GM23338 (cell line): ENCODE data around the gene RRP8. TPM values are rescaled to one million over a fixed set of nuclear protein-coding genes. Genes with fewer than 3 reads are reported as not detected.

Experiments
- ATAC-seq: fragments of 200-7000 bp; cut with Tn5 transposase; 3 replicates; pipeline ENCODE4 v1.9.1; 2020
- DNase-seq: peaks from one replicate; pipeline ENCODE4 v3.0.0-alpha.2; 2015; ENCODE audit warnings: low spot score
- H2AFZ ChIP-seq: fragments of 200-600 bp; sonication (generic); 2 replicates; pipeline ENCODE4 v1.8.0; 2016; ENCODE audit warnings: antibody characterized with exemption, mild to moderate bottlenecking, moderate library complexity
- H3F3A ChIP-seq: fragments of 200-600 bp; sonication (generic); replicated peaks from 2 replicates; pipeline ENCODE4 v1.8.0; 2017; ENCODE audit warnings: antibody characterized with exemption, mixed run types, low read depth
- H3K27ac ChIP-seq: fragments of 200-600 bp; sonication (generic); 2 replicates; pipeline ENCODE4 v1.6.1; 2016; ENCODE audit warnings: low read depth
- H3K27me3 ChIP-seq: fragments of 200-600 bp; sonication (generic); 2 replicates; pipeline ENCODE4 v1.8.0; 2016; ENCODE audit warnings: mild to moderate bottlenecking, mixed run types, moderate library complexity; ENCODE audit not compliant: insufficient read depth
- H3K36me3 ChIP-seq: fragments of 200-600 bp; sonication (generic); 2 replicates; pipeline ENCODE4 v1.8.0; 2016; ENCODE audit warnings: mild to moderate bottlenecking; ENCODE audit not compliant: insufficient read depth
- H3K4me1 ChIP-seq: fragments of 200-600 bp; sonication (generic); 2 replicates; pipeline ENCODE4 v1.8.0; 2016; ENCODE audit warnings: mild to moderate bottlenecking, moderate library complexity; ENCODE audit not compliant: insufficient read depth
- H3K4me2 ChIP-seq: fragments of 200-600 bp; sonication (generic); 2 replicates; pipeline ENCODE4 v1.7.1; 2017; ENCODE audit warnings: mixed run types
- H3K4me3 ChIP-seq: fragments of 200-600 bp; sonication (generic); 2 replicates; pipeline ENCODE4 v1.6.1; 2016; ENCODE audit warnings: mixed run types
- H3K79me2 ChIP-seq: fragments of 200-600 bp; sonication (generic); replicated peaks from 2 replicates; pipeline ENCODE4 v1.8.0; 2017; ENCODE audit warnings: mild to moderate bottlenecking; ENCODE audit not compliant: insufficient read depth
- H3K9me2 ChIP-seq: fragments of 200-600 bp; sonication (generic); 2 replicates; pipeline ENCODE4 v1.8.0; 2017; ENCODE audit not compliant: insufficient read depth
- H4K20me1 ChIP-seq: fragments of 200-600 bp; sonication (generic); replicated peaks from 2 replicates; pipeline ENCODE4 v1.8.0; 2017; ENCODE audit warnings: mild to moderate bottlenecking; ENCODE audit not compliant: insufficient read depth
- H3K27ac Mint-ChIP-seq: 2 replicates; pipeline ENCODE4 v1.8.0; 2020; ENCODE audit warnings: inconsistent platforms, mild to moderate bottlenecking, moderate library complexity, mixed read lengths
- H3K27me3 Mint-ChIP-seq: 3 replicates; pipeline ENCODE4 v1.8.0; 2022; ENCODE audit warnings: low read depth, mild to moderate bottlenecking, moderate library complexity, mixed read lengths, inconsistent platforms; ENCODE audit not compliant: insufficient read depth, poor library complexity
- H3K36me3 Mint-ChIP-seq: 3 replicates; pipeline ENCODE4 v1.8.0; 2021; ENCODE audit warnings: low read depth, mild to moderate bottlenecking, inconsistent platforms, moderate library complexity, mixed read lengths
- H3K4me1 Mint-ChIP-seq: 3 replicates; pipeline ENCODE4 v1.8.0; 2020; ENCODE audit warnings: mild to moderate bottlenecking, inconsistent platforms, mixed read lengths
- H3K4me3 Mint-ChIP-seq: 3 replicates; pipeline ENCODE4 v1.8.0; 2021; ENCODE audit warnings: moderate library complexity, mild to moderate bottlenecking, inconsistent platforms, mixed read lengths
- H3K9me3 Mint-ChIP-seq: 3 replicates; pipeline ENCODE4 v1.8.0; 2020; ENCODE audit warnings: moderate library complexity, mild to moderate bottlenecking, inconsistent platforms, mixed read lengths
- CREB1 ChIP-seq: fragments of 250-450 bp; sonication (Bioruptor Pico); IDR thresholded peaks from 2 replicates; pipeline ENCODE4 v1.5.0; 2020; ENCODE audit warnings: low read depth, mild to moderate bottlenecking, moderate library complexity
- NANOG ChIP-seq: IDR thresholded peaks from 2 replicates; pipeline ENCODE4 v1.6.1; 2016; ENCODE audit warnings: antibody characterized with exemption, borderline replicate concordance
- STAT1 ChIP-seq: IDR thresholded peaks from one replicate; pipeline ENCODE4 v1.6.1; 2016; ENCODE audit warnings: antibody characterized with exemption; ENCODE audit not compliant: unreplicated experiment
- ZNF114 ChIP-seq: fragments of 250-450 bp; sonication (Bioruptor Pico); IDR thresholded peaks from 2 replicates; pipeline ENCODE4 v1.5.0; 2020; ENCODE audit warnings: mild to moderate bottlenecking, moderate library complexity
- polyA plus RNA-seq: library from polyadenylated mRNA; unstranded; fragments of >200 nt; fragmentation: Nextera tagmentation; extraction: Ambion mirVana; gene quantifications from 2 replicates; pipeline ENCODE4 v1.2.1, GENCODE V29; 2016
- total RNA-seq: library from RNA; depleted of rRNA; stranded (reverse); fragments of >200 nt; shearing (Covaris generic); gene quantifications from 2 replicates; pipeline ENCODE4 v1.2.3, GENCODE V29; 2014
- TF ChIP-seq, protein P1 (sequence below): fragments of 250-450 bp; sonication (Bioruptor Pico); IDR thresholded peaks from 2 replicates; pipeline ENCODE4 v1.5.0; 2020; ENCODE audit warnings: mild to moderate bottlenecking, moderate library complexity
- TF ChIP-seq, protein P2 (sequence below): IDR thresholded peaks from one replicate; pipeline ENCODE4 v1.6.1; 2018; ENCODE audit warnings: antibody characterized with exemption; ENCODE audit not compliant: unreplicated experiment
- TF ChIP-seq, protein P3 (sequence below), 2 experiments: fragments of 200-600 bp in 1 of 2; sonication (generic) in 1 of 2; conservative IDR thresholded peaks; 2 replicates each; pipeline versions ENCODE4 v1.5.1 to v1.6.1; 2016 to 2017; ENCODE audit warnings: antibody characterized with exemption in 2 of 2, low read depth in 2 of 2, mild to moderate bottlenecking in 2 of 2, moderate library complexity in 1 of 2

The RRP8 gene
- total and polyA plus RNA-seq, 2 experiments from 2014 or later: 7.4 to 13.7 TPM

DNA sequence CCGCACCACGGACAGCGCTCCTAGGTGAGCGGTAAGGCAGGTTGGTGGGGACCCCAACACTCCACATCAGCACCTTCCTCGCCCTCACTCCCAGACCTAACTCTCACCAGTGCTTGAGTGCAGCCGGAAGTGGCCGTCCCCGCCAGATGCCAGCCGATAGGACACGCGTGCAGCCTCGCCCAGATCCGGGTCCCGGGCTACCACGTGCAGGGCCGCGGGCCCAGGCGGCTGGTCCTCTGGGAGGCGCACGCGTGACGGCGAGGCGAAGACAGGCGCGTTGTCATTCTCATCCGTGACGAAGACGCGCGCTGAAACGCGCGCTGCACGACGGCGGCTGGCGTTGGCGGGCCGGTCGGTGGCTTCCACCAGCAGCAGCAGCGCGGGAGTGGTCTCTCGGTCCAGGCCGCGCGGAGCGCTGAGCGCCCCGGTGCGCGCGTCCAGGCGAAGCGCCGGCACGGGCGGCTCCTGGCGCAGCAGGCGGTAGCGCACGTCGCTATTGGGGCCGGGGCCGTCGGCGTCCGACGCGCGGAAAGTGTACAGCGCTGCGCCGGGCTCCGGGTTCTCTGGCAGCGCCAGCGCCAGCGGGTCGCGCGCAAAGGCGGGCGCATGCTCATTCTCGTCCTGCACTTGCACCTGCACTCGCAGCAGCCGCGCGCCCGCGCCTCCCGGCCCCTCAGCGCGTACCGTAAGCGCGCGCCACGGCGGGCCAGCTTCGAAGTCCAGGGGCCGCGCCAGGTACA, 26.6 kb upstream of the RRP8 start (continued):
- TF ChIP-seq, protein P1, sequence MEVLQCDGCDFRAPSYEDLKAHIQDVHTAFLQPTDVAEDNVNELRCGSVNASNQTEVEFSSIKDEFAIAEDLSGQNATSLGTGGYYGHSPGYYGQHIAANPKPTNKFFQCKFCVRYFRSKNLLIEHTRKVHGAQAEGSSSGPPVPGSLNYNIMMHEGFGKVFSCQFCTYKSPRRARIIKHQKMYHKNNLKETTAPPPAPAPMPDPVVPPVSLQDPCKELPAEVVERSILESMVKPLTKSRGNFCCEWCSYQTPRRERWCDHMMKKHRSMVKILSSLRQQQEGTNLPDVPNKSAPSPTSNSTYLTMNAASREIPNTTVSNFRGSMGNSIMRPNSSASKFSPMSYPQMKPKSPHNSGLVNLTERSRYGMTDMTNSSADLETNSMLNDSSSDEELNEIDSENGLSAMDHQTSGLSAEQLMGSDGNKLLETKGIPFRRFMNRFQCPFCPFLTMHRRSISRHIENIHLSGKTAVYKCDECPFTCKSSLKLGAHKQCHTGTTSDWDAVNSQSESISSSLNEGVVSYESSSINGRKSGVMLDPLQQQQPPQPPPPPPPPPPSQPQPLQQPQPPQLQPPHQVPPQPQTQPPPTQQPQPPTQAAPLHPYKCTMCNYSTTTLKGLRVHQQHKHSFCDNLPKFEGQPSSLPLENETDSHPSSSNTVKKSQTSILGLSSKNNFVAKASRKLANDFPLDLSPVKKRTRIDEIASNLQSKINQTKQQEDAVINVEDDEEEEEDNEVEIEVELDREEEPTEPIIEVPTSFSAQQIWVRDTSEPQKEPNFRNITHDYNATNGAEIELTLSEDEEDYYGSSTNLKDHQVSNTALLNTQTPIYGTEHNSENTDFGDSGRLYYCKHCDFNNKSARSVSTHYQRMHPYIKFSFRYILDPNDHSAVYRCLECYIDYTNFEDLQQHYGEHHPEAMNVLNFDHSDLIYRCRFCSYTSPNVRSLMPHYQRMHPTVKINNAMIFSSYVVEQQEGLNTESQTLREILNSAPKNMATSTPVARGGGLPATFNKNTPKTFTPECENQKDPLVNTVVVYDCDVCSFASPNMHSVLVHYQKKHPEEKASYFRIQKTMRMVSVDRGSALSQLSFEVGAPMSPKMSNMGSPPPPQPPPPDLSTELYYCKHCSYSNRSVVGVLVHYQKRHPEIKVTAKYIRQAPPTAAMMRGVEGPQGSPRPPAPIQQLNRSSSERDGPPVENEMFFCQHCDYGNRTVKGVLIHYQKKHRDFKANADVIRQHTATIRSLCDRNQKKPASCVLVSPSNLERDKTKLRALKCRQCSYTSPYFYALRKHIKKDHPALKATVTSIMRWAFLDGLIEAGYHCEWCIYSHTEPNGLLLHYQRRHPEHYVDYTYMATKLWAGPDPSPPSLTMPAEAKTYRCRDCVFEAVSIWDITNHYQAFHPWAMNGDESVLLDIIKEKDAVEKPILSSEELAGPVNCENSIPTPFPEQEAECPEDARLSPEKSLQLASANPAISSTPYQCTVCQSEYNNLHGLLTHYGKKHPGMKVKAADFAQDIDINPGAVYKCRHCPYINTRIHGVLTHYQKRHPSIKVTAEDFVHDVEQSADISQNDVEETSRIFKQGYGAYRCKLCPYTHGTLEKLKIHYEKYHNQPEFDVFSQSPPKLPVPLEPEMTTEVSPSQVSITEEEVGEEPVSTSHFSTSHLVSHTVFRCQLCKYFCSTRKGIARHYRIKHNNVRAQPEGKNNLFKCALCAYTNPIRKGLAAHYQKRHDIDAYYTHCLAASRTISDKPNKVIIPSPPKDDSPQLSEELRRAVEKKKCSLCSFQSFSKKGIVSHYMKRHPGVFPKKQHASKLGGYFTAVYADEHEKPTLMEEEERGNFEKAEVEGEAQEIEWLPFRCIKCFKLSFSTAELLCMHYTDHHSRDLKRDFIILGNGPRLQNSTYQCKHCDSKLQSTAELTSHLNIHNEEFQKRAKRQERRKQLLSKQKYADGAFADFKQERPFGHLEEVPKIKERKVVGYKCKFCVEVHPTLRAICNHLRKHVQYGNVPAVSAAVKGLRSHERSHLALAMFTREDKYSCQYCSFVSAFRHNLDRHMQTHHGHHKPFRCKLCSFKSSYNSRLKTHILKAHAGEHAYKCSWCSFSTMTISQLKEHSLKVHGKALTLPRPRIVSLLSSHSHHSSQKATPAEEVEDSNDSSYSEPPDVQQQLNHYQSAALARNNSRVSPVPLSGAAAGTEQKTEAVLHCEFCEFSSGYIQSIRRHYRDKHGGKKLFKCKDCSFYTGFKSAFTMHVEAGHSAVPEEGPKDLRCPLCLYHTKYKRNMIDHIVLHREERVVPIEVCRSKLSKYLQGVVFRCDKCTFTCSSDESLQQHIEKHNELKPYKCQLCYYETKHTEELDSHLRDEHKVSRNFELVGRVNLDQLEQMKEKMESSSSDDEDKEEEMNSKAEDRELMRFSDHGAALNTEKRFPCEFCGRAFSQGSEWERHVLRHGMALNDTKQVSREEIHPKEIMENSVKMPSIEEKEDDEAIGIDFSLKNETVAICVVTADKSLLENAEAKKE (CRISPR knock-in tag): no peak
- peak; percentile 42; the same call in 1 of the 2 replicates for TF ChIP-seq CREB1 (CRISPR knock-in tag)
- TF ChIP-seq, protein P2, sequence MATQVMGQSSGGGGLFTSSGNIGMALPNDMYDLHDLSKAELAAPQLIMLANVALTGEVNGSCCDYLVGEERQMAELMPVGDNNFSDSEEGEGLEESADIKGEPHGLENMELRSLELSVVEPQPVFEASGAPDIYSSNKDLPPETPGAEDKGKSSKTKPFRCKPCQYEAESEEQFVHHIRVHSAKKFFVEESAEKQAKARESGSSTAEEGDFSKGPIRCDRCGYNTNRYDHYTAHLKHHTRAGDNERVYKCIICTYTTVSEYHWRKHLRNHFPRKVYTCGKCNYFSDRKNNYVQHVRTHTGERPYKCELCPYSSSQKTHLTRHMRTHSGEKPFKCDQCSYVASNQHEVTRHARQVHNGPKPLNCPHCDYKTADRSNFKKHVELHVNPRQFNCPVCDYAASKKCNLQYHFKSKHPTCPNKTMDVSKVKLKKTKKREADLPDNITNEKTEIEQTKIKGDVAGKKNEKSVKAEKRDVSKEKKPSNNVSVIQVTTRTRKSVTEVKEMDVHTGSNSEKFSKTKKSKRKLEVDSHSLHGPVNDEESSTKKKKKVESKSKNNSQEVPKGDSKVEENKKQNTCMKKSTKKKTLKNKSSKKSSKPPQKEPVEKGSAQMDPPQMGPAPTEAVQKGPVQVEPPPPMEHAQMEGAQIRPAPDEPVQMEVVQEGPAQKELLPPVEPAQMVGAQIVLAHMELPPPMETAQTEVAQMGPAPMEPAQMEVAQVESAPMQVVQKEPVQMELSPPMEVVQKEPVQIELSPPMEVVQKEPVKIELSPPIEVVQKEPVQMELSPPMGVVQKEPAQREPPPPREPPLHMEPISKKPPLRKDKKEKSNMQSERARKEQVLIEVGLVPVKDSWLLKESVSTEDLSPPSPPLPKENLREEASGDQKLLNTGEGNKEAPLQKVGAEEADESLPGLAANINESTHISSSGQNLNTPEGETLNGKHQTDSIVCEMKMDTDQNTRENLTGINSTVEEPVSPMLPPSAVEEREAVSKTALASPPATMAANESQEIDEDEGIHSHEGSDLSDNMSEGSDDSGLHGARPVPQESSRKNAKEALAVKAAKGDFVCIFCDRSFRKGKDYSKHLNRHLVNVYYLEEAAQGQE: peak; percentile 73
- TF ChIP-seq STAT1: no peak

DNA sequence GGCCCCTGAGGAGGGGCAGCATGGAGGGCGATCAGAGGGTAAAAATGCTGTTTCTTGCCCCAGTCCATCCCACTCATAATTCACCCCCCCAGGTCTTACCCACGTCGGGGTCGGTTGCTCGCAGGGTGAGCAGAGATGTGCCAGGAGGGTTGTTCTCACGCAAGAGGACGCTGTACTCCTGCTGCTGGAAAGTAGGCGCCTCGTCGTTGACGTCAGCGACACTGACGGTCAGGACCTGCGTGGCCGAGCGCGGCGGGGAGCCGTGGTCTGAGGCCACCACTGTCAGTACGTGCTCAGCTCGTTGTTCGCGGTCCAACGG, 26.1 kb upstream of the RRP8 start:
- H3K79me2 ChIP-seq: no peaks in the 10 kb centered on the region
- H3K4me1 Mint-ChIP-seq: peaks cover 9% of the 10 kb centered on the region
- no peaks in the 10 kb centered on the region for H3K9me2 ChIP-seq
- no peaks in the 10 kb centered on the region; the same call in 2 of the 3 replicates for H3K9me3 Mint-ChIP-seq
- H3K4me3 ChIP-seq: peak overlapping the region; percentile 69
- ATAC-seq (no peak), DNase-seq (peak; percentile 56)
- no peak overlapping the region for H3K27ac Mint-ChIP-seq
- no peak overlapping the region for H3K27ac ChIP-seq
- H3K4me2 ChIP-seq: peak overlapping the region; percentile 88
- peaks cover 11% of the 10 kb centered on the region for H3K36me3 Mint-ChIP-seq
- H2AFZ ChIP-seq: peak overlapping the region; percentile 94
- no peak for TF ChIP-seq STAT1
- no peak for TF ChIP-seq ZNF114 (CRISPR knock-in tag)
- TF ChIP-seq, protein P3, sequence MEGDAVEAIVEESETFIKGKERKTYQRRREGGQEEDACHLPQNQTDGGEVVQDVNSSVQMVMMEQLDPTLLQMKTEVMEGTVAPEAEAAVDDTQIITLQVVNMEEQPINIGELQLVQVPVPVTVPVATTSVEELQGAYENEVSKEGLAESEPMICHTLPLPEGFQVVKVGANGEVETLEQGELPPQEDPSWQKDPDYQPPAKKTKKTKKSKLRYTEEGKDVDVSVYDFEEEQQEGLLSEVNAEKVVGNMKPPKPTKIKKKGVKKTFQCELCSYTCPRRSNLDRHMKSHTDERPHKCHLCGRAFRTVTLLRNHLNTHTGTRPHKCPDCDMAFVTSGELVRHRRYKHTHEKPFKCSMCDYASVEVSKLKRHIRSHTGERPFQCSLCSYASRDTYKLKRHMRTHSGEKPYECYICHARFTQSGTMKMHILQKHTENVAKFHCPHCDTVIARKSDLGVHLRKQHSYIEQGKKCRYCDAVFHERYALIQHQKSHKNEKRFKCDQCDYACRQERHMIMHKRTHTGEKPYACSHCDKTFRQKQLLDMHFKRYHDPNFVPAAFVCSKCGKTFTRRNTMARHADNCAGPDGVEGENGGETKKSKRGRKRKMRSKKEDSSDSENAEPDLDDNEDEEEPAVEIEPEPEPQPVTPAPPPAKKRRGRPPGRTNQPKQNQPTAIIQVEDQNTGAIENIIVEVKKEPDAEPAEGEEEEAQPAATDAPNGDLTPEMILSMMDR (conservative IDR thresholded peaks at IDR 0.05; ENCODE audit: low read depth in 2 of 2): peak; percentile 27 to 69; a peak in 3 of 4 replicates
- no peak for TF ChIP-seq NANOG
- peak overlapping the region; percentile 69 for H3K4me3 Mint-ChIP-seq
- no peaks in the 10 kb centered on the region for H3K36me3 ChIP-seq
- no peaks in the 10 kb centered on the region; the same call in 1 of the 2 replicates for H3F3A ChIP-seq
- no peaks in the 10 kb centered on the region for H4K20me1 ChIP-seq
- peaks cover 40% of the 10 kb centered on the region for H3K27me3 ChIP-seq
- peaks cover 38% of the 10 kb centered on the region for H3K27me3 Mint-ChIP-seq
- no peaks in the 10 kb centered on the region; the same call in 1 of the 2 replicates for H3K4me1 ChIP-seq
